Measurements from ENCODE around the gene LDHD. TPM values are rescaled to one million over a fixed set of nuclear protein-coding genes. Genes with fewer than 3 reads are reported as not detected.
"Not testable (repeated sequence)": the region's sequence is repeated elsewhere in the genome, so short reads cannot be mapped to it uniquely, and the experiment has no call there.

The LDHD gene
- total RNA-seq, 4 donors from 2014 or later: 27.8 to 54.5 (median 44.2) TPM

- intact Hi-C loops (cut with DNase I; ENCODE audit: low total_unique reads) (loop anchor here (1.0 kb wide), 1 partner anchor 29 kb away; no protein-coding TSS in a partner anchor), in situ Hi-C loops (cut with MboI; ENCODE audit: low sequenced_read_pairs in 4 of 4) (no loop called here)
- ATAC-seq (no peak), DNase-seq (no peak)
- H3K9me3 ChIP-seq: no peaks in the 10 kb centered on the region
- H3K27me3 ChIP-seq: no peaks in the 10 kb centered on the region
- no peaks in the 10 kb centered on the region for H3K36me3 ChIP-seq
- no peaks in the 10 kb centered on the region for H3K4me1 ChIP-seq
- no peak overlapping the region for H3K4me3 ChIP-seq
- H3K27ac ChIP-seq: no peak overlapping the region
- TF ChIP-seq POLR2A (IDR thresholded peaks at IDR 0.05) (no peak), CTCF (IDR thresholded peaks at IDR 0.05 in 4 of 5, conservative IDR thresholded peaks at IDR 0.05 in 1 of 5) (no peak)
Measured at GRCh38 chr16:75138636-75139035, 22.1 kb upstream of the LDHD start.

- H3K4me1 ChIP-seq: no peaks in the 10 kb centered on the region
- in situ Hi-C loops (cut with MboI; ENCODE audit: low sequenced_read_pairs in 4 of 4): no loop called here
- intact Hi-C loops (cut with DNase I; ENCODE audit: low total_unique reads): no loop called here
- H3K9me3 ChIP-seq: no peaks in the 10 kb centered on the region
- DNase-seq (no peak), ATAC-seq (no peak)
- no peak overlapping the region for H3K4me3 ChIP-seq
- TF ChIP-seq POLR2A (IDR thresholded peaks at IDR 0.05) (no peak), CTCF (IDR thresholded peaks at IDR 0.05 in 4 of 5, conservative IDR thresholded peaks at IDR 0.05 in 1 of 5) (no peak)
- H3K36me3 ChIP-seq: no peaks in the 10 kb centered on the region
- no peak overlapping the region for H3K27ac ChIP-seq
- H3K27me3 ChIP-seq: no peaks in the 10 kb centered on the region
Measured at GRCh38 chr16:75138233-75138632, 21.7 kb upstream of the LDHD start.

GRCh38 chr16:75131081-75131480 lies 14.5 kb upstream of the LDHD start:
- Histone ChIP-seq H3K27ac (no peak overlapping the region), H3K4me1 (no peaks in the 10 kb centered on the region), H3K27me3 (no peaks in the 10 kb centered on the region), H3K4me3 (no peak overlapping the region), H3K36me3 (no peaks in the 10 kb centered on the region), H3K9me3 (no peaks in the 10 kb centered on the region)
- intact Hi-C loops (cut with DNase I; ENCODE audit: low total_unique reads): no loop called here
- no peak for DNase-seq
- TF ChIP-seq CTCF (IDR thresholded peaks at IDR 0.05 in 4 of 5, conservative IDR thresholded peaks at IDR 0.05 in 1 of 5) (no peak), POLR2A (IDR thresholded peaks at IDR 0.05) (no peak)
- in situ Hi-C loops (cut with MboI; ENCODE audit: low sequenced_read_pairs in 4 of 4): no loop called here
- no peak for ATAC-seq

GRCh38 chr16:75130150-75130771 lies 13.7 kb upstream of the LDHD start:
- intact Hi-C loops (cut with DNase I; ENCODE audit: low total_unique reads): no loop called here
- H3K9me3 ChIP-seq: no peaks in the 10 kb centered on the region
- no peak for TF ChIP-seq POLR2A (IDR thresholded peaks at IDR 0.05)
- TF ChIP-seq CTCF (IDR thresholded peaks at IDR 0.05 in 4 of 5, conservative IDR thresholded peaks at IDR 0.05 in 1 of 5): peak in 1 of 5 experiments; percentile 18
- ATAC-seq (no peak), DNase-seq (no peak)
- no peaks in the 10 kb centered on the region for H3K4me1 ChIP-seq
- H3K4me3 ChIP-seq: no peak overlapping the region
- no peak overlapping the region for H3K27ac ChIP-seq
- no peaks in the 10 kb centered on the region for H3K36me3 ChIP-seq
- no peaks in the 10 kb centered on the region for H3K27me3 ChIP-seq
- in situ Hi-C loops (cut with MboI; ENCODE audit: low sequenced_read_pairs in 4 of 4): no loop called here

- H3K9me3 ChIP-seq; DNase-seq; H3K4me1 ChIP-seq; H3K27ac ChIP-seq; intact Hi-C loops (cut with DNase I; ENCODE audit: low total_unique reads); H3K36me3 ChIP-seq; H3K4me3 ChIP-seq; ATAC-seq; in situ Hi-C loops (cut with MboI; ENCODE audit: low sequenced_read_pairs in 4 of 4); H3K27me3 ChIP-seq: not testable (repeated sequence)
Measured at GRCh38 chr16:75129421-75130149, 13.0 kb upstream of the LDHD start.

Data from gastrocnemius medialis (tissue), 4 donors.